GM12874 (cell line): ENCODE measurements around the gene GNG4.

ENCODE experiments used
- TF ChIP-seq, protein P1 (sequence below): IDR thresholded peaks from 2 replicates; pipeline ENCODE4 v1.5.1; 2011; ENCODE audit warnings: low read depth, mild to moderate bottlenecking, control low read depth, low read length, moderate library complexity; ENCODE audit not compliant: insufficient read depth

GNG4 gene

GRCh38 chr1:235628316-235629005 is 21.1 kb downstream of the GNG4 start:
- TF ChIP-seq, protein P1, sequence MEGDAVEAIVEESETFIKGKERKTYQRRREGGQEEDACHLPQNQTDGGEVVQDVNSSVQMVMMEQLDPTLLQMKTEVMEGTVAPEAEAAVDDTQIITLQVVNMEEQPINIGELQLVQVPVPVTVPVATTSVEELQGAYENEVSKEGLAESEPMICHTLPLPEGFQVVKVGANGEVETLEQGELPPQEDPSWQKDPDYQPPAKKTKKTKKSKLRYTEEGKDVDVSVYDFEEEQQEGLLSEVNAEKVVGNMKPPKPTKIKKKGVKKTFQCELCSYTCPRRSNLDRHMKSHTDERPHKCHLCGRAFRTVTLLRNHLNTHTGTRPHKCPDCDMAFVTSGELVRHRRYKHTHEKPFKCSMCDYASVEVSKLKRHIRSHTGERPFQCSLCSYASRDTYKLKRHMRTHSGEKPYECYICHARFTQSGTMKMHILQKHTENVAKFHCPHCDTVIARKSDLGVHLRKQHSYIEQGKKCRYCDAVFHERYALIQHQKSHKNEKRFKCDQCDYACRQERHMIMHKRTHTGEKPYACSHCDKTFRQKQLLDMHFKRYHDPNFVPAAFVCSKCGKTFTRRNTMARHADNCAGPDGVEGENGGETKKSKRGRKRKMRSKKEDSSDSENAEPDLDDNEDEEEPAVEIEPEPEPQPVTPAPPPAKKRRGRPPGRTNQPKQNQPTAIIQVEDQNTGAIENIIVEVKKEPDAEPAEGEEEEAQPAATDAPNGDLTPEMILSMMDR = no peak

DNA sequence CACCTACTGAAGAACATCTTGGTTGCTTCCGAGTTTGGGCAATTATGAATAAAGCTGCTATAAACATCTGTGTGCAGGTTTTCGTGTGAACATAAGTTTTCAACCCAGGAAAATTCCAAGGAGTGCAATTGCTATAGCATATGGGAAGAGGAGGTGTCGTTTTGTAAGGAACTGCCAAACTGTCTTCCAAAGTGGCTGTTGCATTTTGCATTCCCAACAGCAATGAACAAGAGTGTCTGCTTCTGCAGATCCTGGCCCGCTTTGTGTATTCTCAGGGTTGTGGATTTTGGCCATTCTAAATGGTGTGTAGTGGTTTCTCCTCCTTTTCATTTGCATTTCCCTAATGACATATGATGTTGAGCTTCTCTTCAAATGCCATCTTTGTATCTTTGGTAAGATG is 23.8 kb downstream of the GNG4 start:
- TF ChIP-seq, protein P1 = no peak

DNA sequence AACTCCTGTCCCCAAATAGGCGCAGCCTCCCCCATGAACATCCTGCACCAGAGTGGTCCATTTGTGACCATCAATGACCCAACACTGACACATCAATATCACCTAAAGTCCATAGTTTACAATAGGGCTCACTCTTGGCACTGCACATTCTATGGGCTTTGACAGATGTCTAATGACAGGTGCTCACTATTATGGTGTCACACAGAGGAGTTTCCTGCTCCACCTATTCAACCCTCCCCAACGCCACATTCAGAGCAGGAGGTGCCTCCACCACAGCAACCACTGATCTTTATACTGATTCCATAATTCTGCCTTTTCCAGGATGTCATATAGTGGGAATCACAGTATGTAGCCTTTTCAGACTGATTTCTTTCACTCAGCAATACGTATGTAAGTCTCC is 24.2 kb downstream of the GNG4 start:
- TF ChIP-seq, protein P1 = no peak

GRCh38 chr1:235624721-235625333 is 24.8 kb downstream of the GNG4 start:
- TF ChIP-seq, protein P1 = no peak

- TF ChIP-seq, protein P1 = no peak
These were observed 26.4 kb downstream of the GNG4 start for GRCh38 chr1:235622936-235623779.

DNA sequence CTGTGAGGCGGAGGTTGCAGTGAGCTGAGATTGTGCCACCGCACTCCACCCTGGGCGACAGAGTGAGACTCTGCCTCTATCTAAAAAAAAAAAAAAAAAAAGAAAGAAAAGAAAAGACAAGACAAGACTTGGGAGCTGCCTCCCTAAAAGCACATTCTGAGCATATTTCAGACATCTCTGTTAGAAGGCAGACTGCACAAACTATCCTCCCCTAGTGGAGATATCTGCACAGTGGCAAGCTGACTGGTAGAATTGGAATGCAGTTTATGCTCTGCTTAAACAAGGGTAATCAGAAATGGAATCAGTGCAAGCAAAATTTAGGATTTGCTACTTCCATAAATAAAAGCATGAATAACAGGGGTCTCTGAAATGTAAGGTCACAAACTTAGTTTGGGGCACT is 31.8 kb downstream of the GNG4 start:
- TF ChIP-seq, protein P1 = no peak

DNA sequence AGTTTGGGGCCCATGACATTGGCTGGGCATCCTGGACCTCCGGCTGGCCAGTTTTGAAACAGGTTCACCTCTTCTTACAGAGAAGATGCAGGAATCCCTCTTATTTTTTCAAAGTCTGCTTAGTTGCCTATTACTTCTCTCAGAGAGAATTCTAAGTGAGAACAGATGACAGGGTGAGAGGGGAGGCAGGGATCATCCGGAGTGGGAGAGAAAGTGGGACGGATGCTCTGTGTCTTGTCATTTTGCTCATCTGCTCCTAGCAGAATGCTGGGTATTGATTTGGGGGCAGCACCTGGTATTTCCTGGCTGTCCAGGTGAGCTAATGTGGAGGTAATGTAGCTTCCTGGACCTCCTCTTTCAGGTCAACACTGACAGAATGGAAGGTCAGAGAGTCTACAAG is 32.4 kb downstream of the GNG4 start:
- TF ChIP-seq, protein P1 = no peak
